ENCODE measurements around the gene AARS1. TPM values are rescaled to one million over a fixed set of nuclear protein-coding genes. Genes with fewer than 3 reads are reported as not detected.

AARS1 gene
- total RNA-seq, 3 donors from 2014 or later: 30.1 to 77.7 (median 42.7) TPM

- TF ChIP-seq, protein P1, sequence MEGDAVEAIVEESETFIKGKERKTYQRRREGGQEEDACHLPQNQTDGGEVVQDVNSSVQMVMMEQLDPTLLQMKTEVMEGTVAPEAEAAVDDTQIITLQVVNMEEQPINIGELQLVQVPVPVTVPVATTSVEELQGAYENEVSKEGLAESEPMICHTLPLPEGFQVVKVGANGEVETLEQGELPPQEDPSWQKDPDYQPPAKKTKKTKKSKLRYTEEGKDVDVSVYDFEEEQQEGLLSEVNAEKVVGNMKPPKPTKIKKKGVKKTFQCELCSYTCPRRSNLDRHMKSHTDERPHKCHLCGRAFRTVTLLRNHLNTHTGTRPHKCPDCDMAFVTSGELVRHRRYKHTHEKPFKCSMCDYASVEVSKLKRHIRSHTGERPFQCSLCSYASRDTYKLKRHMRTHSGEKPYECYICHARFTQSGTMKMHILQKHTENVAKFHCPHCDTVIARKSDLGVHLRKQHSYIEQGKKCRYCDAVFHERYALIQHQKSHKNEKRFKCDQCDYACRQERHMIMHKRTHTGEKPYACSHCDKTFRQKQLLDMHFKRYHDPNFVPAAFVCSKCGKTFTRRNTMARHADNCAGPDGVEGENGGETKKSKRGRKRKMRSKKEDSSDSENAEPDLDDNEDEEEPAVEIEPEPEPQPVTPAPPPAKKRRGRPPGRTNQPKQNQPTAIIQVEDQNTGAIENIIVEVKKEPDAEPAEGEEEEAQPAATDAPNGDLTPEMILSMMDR (IDR thresholded peaks at IDR 0.05): no peak
- Histone ChIP-seq H3K36me3 (ENCODE audit: low read depth) (peaks cover 5% of the 10 kb centered on the region), H3K4me3 (no peak overlapping the region), H3K9me3 (no peaks in the 10 kb centered on the region), H3K4me1 (ENCODE audit: low read depth) (peaks cover 7% of the 10 kb centered on the region)
- DNase-seq (no peak), ATAC-seq (no peak)
- intact Hi-C loops (cut with DNase I, micrococcal nuclease): no loop called here
Measured at GRCh38 chr16:70254965-70255286, 34.4 kb downstream of the AARS1 start.

DNA sequence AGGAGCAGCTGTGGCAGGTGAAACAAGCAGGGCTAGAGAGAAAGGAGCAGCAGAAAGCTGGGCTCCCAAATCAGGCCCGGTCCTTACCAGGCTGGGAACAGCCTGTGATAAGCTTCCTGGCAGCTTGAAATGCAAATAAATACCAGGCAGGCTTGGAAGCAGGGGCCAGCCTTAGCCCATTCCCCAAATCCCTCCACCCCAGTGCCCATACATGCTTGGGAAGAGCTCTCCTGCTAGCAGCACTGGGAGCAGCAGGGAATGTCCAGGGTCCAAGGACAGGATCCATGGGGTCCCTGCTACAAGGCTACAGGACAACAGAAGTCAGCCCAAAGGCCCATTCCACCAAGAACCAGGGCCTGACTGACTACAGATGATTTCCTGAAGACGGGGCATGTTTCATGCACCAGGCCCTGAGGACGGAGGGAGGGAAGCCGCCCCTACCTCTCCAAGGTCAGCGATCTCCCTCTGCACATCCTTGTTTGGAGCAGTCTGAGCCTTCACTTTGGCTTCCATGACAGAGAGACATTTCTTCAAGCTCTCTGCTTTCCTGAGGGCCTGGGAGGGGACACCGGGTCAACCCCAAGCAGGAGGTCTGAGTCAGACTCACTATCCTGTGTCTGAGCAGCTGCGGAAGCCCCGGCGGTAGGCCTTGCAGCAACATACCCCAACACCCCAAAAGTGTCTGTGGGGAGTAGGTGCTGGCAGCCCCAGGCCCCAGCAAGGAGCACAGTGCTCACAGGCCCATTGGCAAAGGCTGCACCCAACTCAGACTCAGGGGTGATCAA lies 34.9 kb downstream of the AARS1 start:
- peaks cover 5% of the 10 kb centered on the region for H3K36me3 ChIP-seq (ENCODE audit: low read depth)
- TF ChIP-seq, protein P1 (IDR thresholded peaks at IDR 0.05): no peak
- no peak overlapping the region for H3K4me3 ChIP-seq
- H3K9me3 ChIP-seq: no peaks in the 10 kb centered on the region
- intact Hi-C loops (cut with DNase I, micrococcal nuclease): no loop called here
- no peak for DNase-seq
- no peak for ATAC-seq
- peaks cover 13% of the 10 kb centered on the region for H3K4me1 ChIP-seq (ENCODE audit: low read depth)

DNA sequence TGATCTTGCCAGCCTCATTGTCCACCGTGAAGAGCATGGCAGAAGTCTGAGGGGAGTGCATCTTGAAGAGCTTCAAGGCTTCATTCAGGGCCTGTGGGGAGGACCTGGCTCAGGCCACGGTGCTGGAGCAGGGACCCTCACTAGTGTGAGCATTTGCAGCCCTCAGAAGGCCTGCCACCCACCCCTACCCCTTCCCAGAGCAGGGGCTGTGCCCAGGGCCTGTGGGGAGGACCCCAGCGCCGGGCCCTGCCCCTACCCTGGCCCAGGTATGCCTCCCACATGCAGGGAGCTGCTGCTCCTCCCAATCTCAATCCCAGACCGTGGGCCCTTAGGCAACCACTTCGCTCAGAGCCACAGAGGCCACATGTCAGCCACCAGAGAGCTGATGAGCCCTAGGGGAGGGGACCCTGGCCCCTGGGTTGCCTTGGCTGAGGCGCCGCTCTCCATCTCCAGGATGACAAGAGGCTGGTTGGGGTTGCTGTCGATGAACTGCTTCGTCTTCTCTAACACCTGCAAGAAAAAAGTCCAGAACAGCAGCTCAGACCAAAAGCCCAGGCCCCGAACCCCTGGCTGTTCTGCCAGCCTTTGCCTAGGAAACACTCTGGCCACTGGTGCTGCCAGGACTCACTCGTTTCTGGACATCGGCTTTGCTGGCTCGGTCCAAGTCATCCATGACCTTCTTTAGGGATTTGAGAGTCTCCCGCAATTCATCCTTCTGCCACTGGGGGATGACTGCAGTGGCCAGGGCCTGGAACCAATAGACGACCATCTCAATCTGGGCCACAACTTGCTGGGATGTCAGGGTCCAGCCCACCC lies 35.8 kb downstream of the AARS1 start:
- Histone ChIP-seq H3K9me3 (no peaks in the 10 kb centered on the region), H3K4me1 (ENCODE audit: low read depth) (peaks cover 16% of the 10 kb centered on the region), H3K4me3 (no peak overlapping the region), H3K36me3 (ENCODE audit: low read depth) (peaks cover 5% of the 10 kb centered on the region)
- intact Hi-C loops (cut with DNase I, micrococcal nuclease): no loop called here
- DNase-seq (peak in 1 of 3 donors; percentile 63), ATAC-seq (no peak)
- TF ChIP-seq, protein P1 (IDR thresholded peaks at IDR 0.05): peak; percentile 27

GRCh38 chr16:70252355-70252988 lies 36.8 kb downstream of the AARS1 start:
- TF ChIP-seq, protein P1 (IDR thresholded peaks at IDR 0.05): no peak
- no peak for ATAC-seq
- H3K4me1 ChIP-seq (ENCODE audit: low read depth): peaks cover 16% of the 10 kb centered on the region
- intact Hi-C loops (cut with DNase I, micrococcal nuclease): no loop called here
- H3K9me3 ChIP-seq: no peaks in the 10 kb centered on the region
- no peak overlapping the region for H3K4me3 ChIP-seq
- no peak for DNase-seq
- peaks cover 5% of the 10 kb centered on the region for H3K36me3 ChIP-seq (ENCODE audit: low read depth)

DNA sequence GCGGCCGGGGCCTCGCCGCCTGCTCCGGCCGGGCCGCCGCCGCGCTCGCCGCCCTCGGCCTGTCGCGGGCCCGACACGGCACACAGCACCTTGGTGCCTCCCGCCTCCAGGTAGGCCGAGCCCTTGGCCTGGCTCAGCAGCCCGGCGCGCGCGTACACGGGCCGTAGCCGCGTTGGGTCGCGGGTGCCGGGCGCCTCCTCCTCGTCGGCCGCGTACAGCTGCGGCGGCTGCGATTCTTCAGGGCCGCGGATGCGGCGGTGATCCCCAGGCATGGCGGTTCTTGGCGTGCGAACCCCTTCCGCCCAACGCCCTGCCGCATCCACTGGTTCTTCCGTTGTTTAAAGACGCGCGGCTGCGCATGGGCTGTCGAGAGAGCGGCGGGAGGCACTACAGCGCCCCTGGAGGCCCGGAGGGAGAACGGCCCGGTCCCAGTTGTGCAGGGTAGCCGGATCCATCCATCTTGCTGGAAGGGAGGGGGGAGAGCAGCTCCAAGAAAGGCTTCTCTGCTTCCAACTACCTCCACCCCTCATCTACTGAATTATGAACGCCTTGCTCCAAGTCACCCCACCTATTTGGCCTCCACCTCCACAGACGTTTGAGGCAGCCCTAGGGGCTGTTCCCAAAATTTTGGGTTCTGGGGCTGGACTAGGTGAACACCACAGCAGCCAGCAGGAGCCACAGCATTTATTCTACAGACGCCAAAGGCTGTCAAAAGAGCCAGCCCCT lies 37.5 kb downstream of the AARS1 start, which contains the start of gene EXOSC6:
EXOSC6 (minus strand) TSS at position 312 of the 726 bp plus-strand sequence; CDS start at position 272, 40 bp downstream.
- peaks cover 5% of the 10 kb centered on the region for H3K36me3 ChIP-seq (ENCODE audit: low read depth)
- DNase-seq (peak; percentile 93 to 95 (median 94)), ATAC-seq (peak; percentile 97)
- peak within 1 kb of the TSS; percentile 50 for H3K4me3 ChIP-seq
- H3K9me3 ChIP-seq: no peaks in the 10 kb centered on the region
- intact Hi-C loops (cut with DNase I, micrococcal nuclease): no loop called here
- peaks cover 16% of the 10 kb centered on the region for H3K4me1 ChIP-seq (ENCODE audit: low read depth)
- TF ChIP-seq, protein P1 (IDR thresholded peaks at IDR 0.05): peak; percentile 94

Measured in mucosa of descending colon (tissue), 3 donors.